GM19239 (cell line): ENCODE results near the gene OR51E1.

Source experiments
- DNase-seq: peaks from one replicate; pipeline ENCODE4 v3.0.0; 2011; ENCODE audit warnings: low spot score; ENCODE audit not compliant: insufficient read length
- FAIRE-seq: peaks from 2 replicates; lab custom pipeline; 2011; peaks lifted over from hg19 to GRCh38; lab: Jason Lieb, UNC

The OR51E1 gene, protein sequence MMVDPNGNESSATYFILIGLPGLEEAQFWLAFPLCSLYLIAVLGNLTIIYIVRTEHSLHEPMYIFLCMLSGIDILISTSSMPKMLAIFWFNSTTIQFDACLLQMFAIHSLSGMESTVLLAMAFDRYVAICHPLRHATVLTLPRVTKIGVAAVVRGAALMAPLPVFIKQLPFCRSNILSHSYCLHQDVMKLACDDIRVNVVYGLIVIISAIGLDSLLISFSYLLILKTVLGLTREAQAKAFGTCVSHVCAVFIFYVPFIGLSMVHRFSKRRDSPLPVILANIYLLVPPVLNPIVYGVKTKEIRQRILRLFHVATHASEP

GRCh38 chr11:4643682-4644081, at the start of gene OR51E1:
Gene OR51E1 (plus strand): TSS chr11:4643982. CDS start chr11:4652527, 8,545 bp downstream.
- DNase-seq: no peak
- no peak for FAIRE-seq

DNA sequence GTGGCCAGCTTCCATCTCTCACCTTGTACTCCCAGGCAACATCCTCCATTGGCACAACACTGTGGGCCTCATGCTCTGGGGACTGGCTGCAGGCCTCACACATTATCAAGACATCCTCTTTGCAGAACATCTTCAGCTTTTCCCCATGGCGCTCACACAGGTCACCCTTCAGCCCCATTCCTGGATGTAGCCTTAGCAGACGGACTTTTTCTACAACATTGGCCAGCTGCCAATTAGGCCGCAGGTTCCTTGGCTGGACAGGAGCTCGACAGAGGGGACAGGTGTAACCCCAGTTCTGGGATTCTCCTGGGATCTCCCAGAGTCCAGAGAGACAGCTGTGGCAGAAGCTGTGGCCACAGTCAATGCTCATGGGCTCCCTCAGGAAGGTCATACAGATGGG, 38.7 kb upstream of the OR51E1 start:
- FAIRE-seq: no peak
- no peak for DNase-seq

GRCh38 chr11:4606231-4607015, 37.4 kb upstream of the OR51E1 start:
- FAIRE-seq: peak; percentile 60
- DNase-seq: no peak

- FAIRE-seq (peak; percentile 63), DNase-seq (no peak)
These were observed 36.7 kb upstream of the OR51E1 start for GRCh38 chr11:4607096-4607495.

GRCh38 chr11:4607781-4608666, 35.8 kb upstream of the OR51E1 start, which contains the start of gene TRIM68:
Gene TRIM68 (minus strand): TSS chr11:4608231. CDS start chr11:4605504, 2,727 bp downstream.
- DNase-seq: peak; percentile 86
- peak; percentile 99 for FAIRE-seq

DNA sequence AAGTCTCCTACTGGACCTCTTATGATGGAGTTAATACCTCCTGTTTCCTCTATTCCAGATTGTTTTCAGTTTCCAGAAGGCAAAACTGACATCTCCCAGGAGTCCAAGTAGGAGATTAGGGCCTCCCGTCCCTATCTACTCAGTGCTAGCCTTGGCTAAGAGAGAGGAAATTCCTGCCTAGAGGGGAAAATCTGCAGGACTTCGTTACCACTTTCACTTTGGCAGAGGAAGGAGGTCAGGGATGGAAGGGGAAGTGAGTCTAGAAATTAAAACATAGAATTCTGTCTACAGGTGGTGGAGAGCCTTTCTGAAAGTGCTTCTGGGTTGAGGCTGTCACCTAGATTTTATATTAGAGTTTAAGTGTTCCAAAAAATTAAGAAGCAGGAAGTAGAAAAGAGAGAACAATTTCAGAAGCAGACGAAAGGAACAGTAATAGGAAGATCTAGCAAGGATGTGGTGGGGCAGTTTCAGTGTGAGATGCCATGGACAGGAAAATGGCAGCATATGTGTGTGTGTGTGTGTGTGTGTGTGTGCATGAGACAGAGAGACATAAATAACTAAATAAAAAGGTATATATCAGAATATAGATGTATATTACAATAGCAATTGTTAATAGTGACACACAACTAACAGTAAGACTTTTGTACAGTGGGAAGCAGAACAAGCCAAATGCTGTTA, 33.4 kb upstream of the OR51E1 start:
- DNase-seq (no peak), FAIRE-seq (peak; percentile 71)

GRCh38 chr11:4611986-4612385, 31.8 kb upstream of the OR51E1 start:
- no peak for FAIRE-seq

DNA sequence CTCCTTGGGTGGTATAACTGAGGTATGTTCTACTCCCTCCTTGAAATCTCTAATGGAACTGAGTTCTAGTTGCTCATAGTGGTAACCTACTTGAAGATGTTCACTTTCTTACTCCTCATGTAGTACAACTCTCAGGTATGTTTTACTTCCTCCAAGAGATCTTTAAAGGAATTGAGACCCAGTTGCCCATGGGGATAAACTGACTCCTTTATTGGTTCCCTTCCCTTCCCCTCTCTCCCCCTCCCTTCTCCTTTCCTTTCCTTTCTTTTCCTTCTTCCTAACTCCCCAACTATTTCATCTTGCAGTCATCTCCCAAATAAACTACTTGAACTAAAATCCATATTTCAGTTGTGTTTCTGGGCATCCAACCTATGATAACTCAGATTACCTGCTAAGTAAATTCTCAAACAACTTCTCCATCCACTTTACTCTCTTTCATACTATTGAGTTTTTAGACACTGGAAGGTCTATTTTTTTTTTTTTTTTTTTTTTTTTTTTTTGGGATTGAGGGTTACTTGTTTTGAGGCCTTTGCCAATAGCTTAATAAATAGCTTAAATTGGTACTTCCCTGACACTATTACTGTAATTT, 27.8 kb upstream of the OR51E1 start:
- DNase-seq (no peak), FAIRE-seq (no peak)

More at GRCh38 chr11:4611986-4612385, 31.8 kb upstream of the OR51E1 start:
- DNase-seq: no peak

GRCh38 chr11:4619514-4619913, 24.3 kb upstream of the OR51E1 start:
- DNase-seq (no peak), FAIRE-seq (no peak)

GRCh38 chr11:4626207-4627099, 17.3 kb upstream of the OR51E1 start:
- FAIRE-seq (peak; percentile 39), DNase-seq (no peak)

- DNase-seq (no peak), FAIRE-seq (no peak)
These were observed 7.6 kb upstream of the OR51E1 start for GRCh38 chr11:4636136-4636535.

DNA sequence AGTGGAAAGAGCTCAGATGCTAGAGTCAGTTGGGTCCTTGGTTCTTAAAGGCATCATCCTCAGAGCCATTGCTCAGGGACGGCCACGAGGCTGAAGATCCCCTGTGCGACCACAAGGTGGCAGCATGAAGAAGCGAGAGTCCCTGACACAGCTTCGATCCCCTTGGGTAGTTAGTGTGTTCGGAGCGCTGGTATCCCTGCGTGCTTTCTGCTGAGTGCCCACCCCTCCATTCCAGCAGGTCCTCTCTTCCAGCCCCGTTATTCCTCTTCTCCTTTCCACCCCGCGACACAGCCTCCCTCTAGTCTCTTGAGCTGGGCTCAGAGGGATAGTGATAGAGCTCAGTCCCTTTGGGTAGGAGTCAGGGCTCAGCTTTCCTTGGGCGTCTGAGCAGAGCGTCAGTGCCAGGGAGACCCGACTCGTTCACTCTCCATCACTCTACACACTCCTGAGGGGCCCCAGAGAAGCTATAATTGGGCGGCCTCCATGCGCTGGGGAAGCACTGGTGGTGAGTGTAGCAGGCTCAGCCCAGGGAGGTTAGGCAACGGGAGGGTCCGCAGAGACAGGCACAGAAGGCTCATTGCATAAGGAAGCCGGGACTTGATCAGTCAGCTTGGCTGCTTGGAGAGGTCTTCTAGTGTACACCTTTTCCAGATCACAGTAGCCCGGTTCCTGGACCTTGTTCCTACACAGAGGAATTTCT, 6.7 kb upstream of the OR51E1 start, which contains the start of gene OR51D1:
OR51D1 (plus strand) TSS at position 516 of the 700 bp plus-strand sequence. CDS start 2,314 bp downstream, outside the sequence.
- FAIRE-seq: peak; percentile 97
- peak; percentile 59 for DNase-seq

- FAIRE-seq (no peak), DNase-seq (no peak)
These were observed 6.1 kb upstream of the OR51E1 start for GRCh38 chr11:4637662-4638047.

DNA sequence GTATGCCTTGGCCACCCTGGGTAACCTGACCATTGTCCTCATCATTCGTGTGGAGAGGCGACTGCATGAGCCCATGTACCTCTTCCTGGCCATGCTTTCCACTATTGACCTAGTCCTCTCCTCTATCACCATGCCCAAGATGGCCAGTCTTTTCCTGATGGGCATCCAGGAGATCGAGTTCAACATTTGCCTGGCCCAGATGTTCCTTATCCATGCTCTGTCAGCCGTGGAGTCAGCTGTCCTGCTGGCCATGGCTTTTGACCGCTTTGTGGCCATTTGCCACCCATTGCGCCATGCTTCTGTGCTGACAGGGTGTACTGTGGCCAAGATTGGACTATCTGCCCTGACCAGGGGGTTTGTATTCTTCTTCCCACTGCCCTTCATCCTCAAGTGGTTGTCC, 3.9 kb upstream of the OR51E1 start:
- DNase-seq (no peak), FAIRE-seq (no peak)

- no peak for FAIRE-seq
These were observed 2.3 kb upstream of the OR51E1 start for GRCh38 chr11:4641501-4641900.

DNA sequence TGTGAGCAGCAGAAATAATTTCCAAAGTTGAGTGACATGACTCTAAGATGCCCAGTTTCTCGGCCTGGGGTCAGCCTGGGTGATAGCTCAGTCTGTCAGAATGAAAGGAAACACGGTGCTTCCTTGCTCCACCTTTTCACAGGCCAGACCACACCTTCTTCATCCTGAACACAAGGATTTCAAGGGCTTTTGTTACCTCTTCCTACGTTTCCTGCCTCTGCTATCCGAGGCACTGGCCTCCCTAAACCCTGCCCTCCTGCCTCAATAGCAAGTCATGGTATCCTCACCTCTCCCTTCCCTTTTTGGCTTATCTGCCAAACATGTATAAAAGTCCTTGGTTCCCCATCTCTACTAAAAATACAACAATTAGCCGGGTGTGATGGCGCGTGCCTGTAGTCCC, 1.7 kb upstream of the OR51E1 start:
- no peak for FAIRE-seq
- DNase-seq: no peak

More at GRCh38 chr11:4641501-4641900, 2.3 kb upstream of the OR51E1 start:
- no peak for DNase-seq

- FAIRE-seq: no peak
- DNase-seq: no peak
These were observed 706 bp upstream of the OR51E1 start for GRCh38 chr11:4643076-4643475.

DNA sequence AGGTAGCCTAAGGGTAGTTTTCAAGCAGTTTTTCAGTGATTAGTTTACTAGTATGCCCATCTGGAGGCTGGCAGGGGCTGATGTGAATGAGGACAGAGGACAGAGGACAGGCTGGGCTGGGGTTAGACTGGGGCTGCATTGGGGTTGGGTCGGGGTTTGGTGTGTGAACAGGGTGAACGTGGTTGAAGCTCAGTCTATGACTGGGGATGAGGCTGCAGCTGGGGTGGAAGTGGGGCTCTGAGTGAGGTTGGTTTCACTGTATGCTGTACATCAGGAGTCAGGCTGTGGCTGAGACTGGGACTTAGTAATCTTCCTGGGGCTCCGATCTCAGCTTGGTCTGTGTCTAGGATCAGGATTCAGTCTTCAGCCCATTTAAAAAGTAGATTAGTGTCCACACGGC, 451 bp downstream of the OR51E1 start:
- DNase-seq: no peak
- FAIRE-seq: no peak
